Astrocyte of the spinal cord (primary cell): ENCODE data around the gene RMI2.
"Not testable (repeated sequence)": the region's sequence is repeated elsewhere in the genome, so short reads cannot be mapped to it uniquely, and the experiment has no call there.

Experiments
- DNase-seq: peaks from one replicate; pipeline ENCODE4 v3.0.0; 2011; ENCODE audit warnings: low read depth, low spot score
- H3K4me3 ChIP-seq: 2 replicates; pipeline ENCODE4 v1.5.1; 2011; ENCODE audit warnings: low read depth, mild to moderate bottlenecking, low read length, moderate library complexity
- in situ Hi-C: cut with HindIII; loops from 2 replicates; pipeline ENCODE4 v1.10.0; 2017; ENCODE audit warnings: low sequenced_read_pairs
- TF ChIP-seq, protein P1 (sequence below): IDR thresholded peaks from 2 replicates; pipeline ENCODE4 v1.5.1; 2012; ENCODE audit warnings: low read depth, mild to moderate bottlenecking, low read length, inconsistent platforms

The RMI2 gene

DNA sequence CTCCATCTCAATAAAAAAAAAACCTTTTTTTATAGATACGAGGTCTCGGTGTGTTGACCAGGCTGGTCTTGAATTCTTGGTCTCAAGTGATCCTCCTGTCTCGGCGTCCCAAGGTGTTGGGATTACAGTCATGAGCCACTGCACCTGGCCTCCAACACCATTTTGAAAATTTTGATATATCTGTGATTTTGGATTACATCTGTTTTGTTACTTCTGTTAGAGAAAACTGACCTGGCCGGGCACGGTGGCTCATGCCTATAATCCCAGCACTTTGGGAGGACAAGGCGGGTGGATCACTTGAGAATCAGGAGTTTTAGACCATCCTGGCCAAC lies 18.6 kb downstream of the RMI2 start:
- DNase-seq: no peak
- H3K4me3 ChIP-seq: no peak overlapping the region
- TF ChIP-seq, protein P1, sequence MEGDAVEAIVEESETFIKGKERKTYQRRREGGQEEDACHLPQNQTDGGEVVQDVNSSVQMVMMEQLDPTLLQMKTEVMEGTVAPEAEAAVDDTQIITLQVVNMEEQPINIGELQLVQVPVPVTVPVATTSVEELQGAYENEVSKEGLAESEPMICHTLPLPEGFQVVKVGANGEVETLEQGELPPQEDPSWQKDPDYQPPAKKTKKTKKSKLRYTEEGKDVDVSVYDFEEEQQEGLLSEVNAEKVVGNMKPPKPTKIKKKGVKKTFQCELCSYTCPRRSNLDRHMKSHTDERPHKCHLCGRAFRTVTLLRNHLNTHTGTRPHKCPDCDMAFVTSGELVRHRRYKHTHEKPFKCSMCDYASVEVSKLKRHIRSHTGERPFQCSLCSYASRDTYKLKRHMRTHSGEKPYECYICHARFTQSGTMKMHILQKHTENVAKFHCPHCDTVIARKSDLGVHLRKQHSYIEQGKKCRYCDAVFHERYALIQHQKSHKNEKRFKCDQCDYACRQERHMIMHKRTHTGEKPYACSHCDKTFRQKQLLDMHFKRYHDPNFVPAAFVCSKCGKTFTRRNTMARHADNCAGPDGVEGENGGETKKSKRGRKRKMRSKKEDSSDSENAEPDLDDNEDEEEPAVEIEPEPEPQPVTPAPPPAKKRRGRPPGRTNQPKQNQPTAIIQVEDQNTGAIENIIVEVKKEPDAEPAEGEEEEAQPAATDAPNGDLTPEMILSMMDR: no peak
- in situ Hi-C loops: no loop called here

DNA sequence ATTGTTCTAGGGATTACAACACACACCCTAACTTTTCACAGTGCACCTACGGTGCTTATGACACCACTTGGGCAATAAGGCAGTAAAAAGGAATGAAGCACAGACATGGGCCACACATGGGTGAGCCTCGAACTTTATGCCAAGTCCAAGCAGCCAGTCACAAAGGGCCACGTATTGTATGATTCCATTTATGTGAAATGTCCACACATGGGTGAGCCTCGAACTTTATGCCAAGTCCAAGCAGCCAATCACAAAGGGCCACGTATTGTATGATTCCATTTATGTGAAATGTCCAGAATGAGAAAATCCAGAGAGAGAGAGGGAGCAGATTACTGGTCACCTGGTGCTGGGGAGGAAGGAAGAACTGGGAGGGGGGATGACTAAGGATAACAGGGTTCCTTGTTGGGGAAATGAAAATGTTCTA lies 22.2 kb downstream of the RMI2 start:
- no peak overlapping the region for H3K4me3 ChIP-seq
- TF ChIP-seq, protein P1: no peak
- in situ Hi-C loops: no loop called here
- no peak for DNase-seq

DNA sequence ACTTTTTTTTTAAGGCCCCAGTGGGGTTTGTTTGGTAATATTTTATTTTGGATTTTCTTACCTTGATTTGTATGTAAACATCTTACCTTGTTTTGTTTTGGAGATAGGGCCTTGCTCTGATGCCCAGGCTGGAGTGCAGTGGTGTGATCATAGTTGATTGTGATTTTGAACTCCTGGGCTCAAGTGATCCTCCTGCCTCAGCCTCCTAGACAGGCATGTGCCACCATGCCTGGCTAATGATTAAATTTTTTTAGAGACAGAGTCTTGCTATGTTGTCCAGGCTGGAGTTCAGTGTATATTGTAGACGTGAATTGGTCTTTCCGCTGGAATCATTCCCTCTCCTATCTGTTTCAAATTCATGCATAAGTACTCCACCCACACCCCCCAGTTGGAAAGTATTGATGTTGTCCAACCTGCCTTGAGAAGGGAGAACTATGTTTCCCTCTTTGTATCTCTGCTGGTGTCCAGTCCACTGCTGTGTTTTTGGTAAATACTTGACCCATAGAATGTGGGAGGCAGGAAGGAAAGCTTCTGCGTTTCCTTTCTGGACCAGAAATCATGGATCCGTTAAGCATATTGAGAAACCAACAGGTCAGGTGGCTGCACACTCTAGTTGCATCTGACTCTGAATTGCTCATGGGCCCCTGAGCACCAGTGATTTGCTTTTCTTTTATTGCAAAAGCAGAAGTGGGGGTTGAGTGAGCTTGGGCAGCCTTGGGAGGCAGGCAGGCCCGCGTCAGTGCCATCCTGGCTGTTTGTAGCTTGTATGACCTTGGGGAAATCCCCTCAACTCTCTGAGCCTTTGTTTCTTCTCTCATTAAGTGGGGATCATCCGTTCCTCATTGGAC lies 25.0 kb downstream of the RMI2 start:
- DNase-seq: no peak
- in situ Hi-C loops: no loop called here
- TF ChIP-seq, protein P1: no peak
- no peak overlapping the region for H3K4me3 ChIP-seq

DNA sequence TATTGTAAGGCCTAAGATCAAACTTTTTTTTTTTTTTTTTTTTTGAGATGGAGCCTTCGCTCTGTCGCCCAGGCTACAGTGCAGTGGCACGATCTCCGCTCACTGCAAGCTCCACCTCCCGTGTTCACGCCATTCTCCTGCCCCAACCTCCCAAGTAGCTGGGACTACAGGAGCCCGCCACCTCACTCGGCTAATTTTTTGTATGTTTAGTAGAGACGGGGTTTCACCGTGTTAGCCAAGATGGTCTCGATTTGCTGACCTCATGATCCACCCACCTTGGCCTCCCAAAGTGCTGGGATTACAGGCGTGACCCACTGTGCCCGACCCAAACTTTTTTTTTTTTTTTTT lies 25.6 kb downstream of the RMI2 start:
- in situ Hi-C loops, DNase-seq, H3K4me3 ChIP-seq: not testable (repeated sequence)

DNA sequence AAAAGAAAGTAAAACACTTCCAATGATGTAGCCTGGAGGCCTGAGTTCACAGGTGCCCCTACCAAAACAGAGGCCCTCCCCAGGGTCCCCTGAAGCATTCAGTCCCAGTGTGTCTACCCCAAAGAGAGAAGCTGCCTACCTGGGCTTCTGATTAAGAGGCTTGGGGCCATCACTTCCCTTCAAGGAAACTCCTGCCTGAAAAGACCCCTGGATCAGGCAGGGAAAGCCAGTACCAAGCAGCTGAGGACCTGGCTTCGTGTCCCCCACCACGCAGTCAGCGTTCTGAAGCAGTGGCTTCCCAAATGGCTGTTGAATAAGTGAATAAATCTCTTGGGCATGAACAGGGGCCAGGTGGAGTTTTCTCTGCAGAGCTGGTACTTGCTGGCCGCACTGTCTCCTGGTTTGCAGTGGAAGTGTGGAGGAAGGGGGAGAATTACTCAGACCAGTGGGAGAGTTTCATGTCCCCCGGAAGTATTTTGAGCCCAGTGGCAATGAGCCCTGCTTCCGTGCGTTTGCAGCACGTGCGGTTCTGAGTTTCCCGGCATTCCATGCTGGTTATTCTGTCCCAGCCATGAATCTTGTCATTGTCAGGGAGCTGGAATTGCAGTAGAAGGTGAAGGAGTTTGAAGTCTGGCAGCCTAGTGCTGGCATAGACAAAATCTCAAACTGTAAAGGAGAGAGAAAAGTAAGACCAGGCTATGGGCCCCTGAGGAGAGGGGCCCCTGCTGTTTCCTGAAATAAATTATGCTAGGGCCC lies 27.0 kb downstream of the RMI2 start:
- in situ Hi-C loops: no loop called here
- DNase-seq: no peak
- no peak overlapping the region for H3K4me3 ChIP-seq
- TF ChIP-seq, protein P1: no peak

DNA sequence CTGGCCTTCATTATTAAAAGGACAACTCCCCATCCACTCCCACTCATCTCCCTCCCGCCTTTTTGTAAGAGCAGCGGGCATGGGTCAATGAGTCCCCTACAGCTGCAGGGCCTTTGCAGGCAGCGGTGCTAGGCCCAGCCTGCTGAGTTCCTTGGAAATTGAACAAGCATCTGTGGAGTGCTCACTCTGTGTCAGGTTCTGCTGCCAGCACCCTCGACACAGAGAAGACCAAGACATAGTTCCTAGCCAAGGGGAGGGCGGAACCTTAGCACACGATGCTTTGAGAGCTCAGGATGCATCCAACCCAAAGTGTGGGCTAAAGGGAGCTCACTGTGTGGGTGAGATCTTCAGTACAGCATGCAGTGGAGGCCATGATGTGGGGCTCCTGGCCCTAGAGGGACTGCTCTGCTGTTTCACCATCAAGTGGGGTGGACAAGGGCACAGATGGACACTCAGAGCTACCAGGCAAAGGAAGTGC lies 27.6 kb downstream of the RMI2 start:
- DNase-seq: no peak
- no peak overlapping the region for H3K4me3 ChIP-seq
- in situ Hi-C loops: no loop called here
- TF ChIP-seq, protein P1: no peak

DNA sequence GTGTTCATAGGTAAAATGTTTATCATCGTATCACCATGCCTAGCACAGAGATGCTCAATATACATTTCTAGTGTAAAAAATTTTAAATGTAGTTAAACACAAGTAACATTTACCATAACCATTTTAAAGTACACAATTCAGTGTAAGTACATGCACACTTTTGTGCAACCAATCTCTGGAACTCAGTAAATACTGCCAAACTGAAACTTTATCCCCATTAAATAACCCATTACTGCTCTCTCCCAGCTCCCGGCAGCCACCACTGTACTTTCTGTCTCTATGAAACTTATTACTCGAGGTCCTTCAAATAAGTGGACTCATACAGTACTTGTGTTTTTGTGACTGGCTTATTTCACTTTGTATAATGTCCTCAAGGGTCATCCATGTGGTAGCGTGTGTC lies 29.0 kb downstream of the RMI2 start:
- no peak overlapping the region for H3K4me3 ChIP-seq
- TF ChIP-seq, protein P1: no peak
- no peak for DNase-seq
- in situ Hi-C loops: no loop called here
